ENCODE measurements around the gene LAMA5. TPM values are rescaled to one million over a fixed set of nuclear protein-coding genes. Genes with fewer than 3 reads are reported as not detected.

Gene LAMA5
- total RNA-seq, 4 donors from 2014 or later: 93.9 to 179 (median 117) TPM

DNA sequence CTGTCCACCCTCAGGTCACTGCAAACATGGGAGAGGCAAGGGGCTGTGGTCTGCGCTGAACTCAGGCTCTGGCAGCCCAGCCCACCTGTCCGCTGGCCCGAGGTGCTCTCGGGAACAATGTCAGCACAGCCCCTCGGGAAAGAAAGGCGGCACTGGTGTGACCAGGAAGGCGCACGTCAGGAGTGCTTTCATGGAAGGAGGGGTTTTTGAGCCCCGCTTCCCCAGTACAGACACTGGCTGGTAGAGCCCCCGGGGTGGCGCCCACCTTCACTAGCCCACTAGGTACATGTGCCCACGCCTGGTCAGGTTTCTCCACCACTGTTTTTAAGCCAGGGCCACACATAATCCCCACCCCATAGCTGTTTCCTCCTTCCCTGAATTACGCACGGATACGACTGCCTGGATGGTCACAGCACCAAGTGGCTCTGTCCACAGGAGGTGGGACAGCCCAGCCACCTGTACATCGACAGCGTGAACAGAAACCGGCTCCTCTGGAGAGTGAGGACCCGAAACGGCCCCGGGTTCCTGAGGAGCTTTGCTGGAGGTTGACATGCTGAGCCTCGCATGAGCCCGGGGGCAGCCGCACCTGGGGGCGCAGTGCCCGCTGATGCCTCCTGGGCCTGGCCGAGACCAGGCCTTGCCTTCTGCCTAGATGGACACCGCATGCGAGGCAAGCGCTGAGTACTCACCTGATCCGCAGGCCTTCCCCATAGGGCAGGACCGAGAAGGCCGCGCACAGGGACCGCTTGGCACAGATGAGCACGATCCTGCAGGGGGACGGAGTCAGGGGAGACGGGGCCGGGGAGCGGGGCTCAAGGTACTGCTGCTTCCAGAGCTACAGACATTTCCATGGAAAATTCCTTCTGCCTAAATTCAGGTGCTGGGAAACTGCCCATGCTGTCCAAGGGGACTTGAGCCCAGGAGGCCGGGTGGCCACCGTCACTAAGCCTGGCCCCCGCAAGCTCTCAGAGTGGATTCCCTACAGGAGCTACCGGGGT, 27.4 kb upstream of the LAMA5 start:
- peaks cover 2 to 7% of the 10 kb centered on the region in 2 donors for H3K36me3 ChIP-seq
- no peaks in the 10 kb centered on the region for H3K9me3 ChIP-seq
- H3K27me3 ChIP-seq: no peaks in the 10 kb centered on the region
- TF ChIP-seq POLR2A (IDR thresholded peaks at IDR 0.05): no peak
- TF ChIP-seq, protein P1, sequence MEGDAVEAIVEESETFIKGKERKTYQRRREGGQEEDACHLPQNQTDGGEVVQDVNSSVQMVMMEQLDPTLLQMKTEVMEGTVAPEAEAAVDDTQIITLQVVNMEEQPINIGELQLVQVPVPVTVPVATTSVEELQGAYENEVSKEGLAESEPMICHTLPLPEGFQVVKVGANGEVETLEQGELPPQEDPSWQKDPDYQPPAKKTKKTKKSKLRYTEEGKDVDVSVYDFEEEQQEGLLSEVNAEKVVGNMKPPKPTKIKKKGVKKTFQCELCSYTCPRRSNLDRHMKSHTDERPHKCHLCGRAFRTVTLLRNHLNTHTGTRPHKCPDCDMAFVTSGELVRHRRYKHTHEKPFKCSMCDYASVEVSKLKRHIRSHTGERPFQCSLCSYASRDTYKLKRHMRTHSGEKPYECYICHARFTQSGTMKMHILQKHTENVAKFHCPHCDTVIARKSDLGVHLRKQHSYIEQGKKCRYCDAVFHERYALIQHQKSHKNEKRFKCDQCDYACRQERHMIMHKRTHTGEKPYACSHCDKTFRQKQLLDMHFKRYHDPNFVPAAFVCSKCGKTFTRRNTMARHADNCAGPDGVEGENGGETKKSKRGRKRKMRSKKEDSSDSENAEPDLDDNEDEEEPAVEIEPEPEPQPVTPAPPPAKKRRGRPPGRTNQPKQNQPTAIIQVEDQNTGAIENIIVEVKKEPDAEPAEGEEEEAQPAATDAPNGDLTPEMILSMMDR (IDR thresholded peaks at IDR 0.05): no peak
- H3K4me1 ChIP-seq: no peaks in the 10 kb centered on the region
- H3K27ac ChIP-seq: no peak overlapping the region
- no peak overlapping the region for H3K4me3 ChIP-seq (replicated peaks in 1 of 3)
- intact Hi-C loops (cut with DNase I): loop anchor here (10.0 kb wide), 1 partner anchor 250 kb away; the partner anchor contains the start of genes PSMA7 and SS18L1
- WGBS, 2 donors: 93 to 95% methylated on average over 14 to 35 of the region's 44 CpGs
- no peak for DNase-seq

DNA sequence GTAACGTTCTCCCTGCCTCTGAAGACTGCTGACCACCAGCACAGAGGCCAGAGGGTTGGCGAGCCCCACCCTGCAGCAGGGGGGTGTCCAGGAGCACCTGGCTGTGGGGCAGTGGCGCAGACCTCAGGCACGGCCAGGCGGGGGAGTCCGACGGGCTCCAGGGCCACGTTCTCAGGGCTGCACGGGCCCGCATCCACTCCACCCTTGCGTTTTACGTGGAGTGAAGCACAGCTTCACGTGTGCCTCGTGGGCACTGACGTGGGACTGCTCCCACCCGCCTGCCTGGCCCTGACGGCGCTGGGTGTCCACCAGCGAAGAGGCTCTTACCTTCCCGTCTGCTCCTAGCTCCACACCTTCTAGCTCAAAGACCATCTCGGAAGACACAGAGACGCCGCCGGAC, 26.7 kb upstream of the LAMA5 start:
- Histone ChIP-seq H3K9me3 (no peaks in the 10 kb centered on the region), H3K4me1 (no peaks in the 10 kb centered on the region), H3K27me3 (no peaks in the 10 kb centered on the region), H3K4me3 (replicated peaks in 1 of 3) (no peak overlapping the region), H3K36me3 (peaks cover 7% of the 10 kb centered on the region in 2 donors), H3K27ac (no peak overlapping the region)
- 90 to 94% methylated on average over 10 to 21 of the region's 24 CpGs for WGBS, 2 donors
- DNase-seq: no peak
- intact Hi-C loops (cut with DNase I): loop anchor here (10.0 kb wide), 1 partner anchor 249 kb away; the partner anchor contains the start of genes PSMA7 and SS18L1
- TF ChIP-seq, protein P1 (IDR thresholded peaks at IDR 0.05): no peak
- no peak for TF ChIP-seq POLR2A (IDR thresholded peaks at IDR 0.05)

DNA sequence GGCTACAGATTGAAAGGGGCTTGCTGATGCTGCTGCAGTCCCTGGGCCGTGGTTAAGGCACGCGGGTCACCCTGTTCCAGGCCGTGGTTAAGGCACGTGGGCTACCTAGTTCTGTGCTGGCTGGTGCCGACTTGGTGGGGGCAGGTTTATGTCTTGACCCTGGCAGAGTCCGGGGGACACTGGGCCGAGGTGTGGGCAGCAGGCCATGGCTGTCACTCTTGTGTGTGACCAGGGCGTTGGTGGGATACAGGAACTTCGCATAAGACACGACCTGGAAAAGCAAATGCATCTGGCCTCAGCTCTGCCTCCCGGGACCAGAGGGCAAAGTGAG, 26.2 kb upstream of the LAMA5 start:
- no peaks in the 10 kb centered on the region for H3K4me1 ChIP-seq
- H3K27ac ChIP-seq: no peak overlapping the region
- TF ChIP-seq POLR2A (IDR thresholded peaks at IDR 0.05): no peak
- TF ChIP-seq, protein P1 (IDR thresholded peaks at IDR 0.05): no peak
- H3K9me3 ChIP-seq: no peaks in the 10 kb centered on the region
- peaks cover 7 to 10% of the 10 kb centered on the region in 2 donors for H3K36me3 ChIP-seq
- DNase-seq: no peak
- H3K4me3 ChIP-seq (replicated peaks in 1 of 3): no peak overlapping the region
- WGBS, 2 donors: 88 to 92% methylated on average over 12 of the region's 12 CpGs
- H3K27me3 ChIP-seq: no peaks in the 10 kb centered on the region
- intact Hi-C loops (cut with DNase I): loop anchor here (10.0 kb wide), 1 partner anchor 248 kb away; the partner anchor contains the start of genes PSMA7 and SS18L1

DNA sequence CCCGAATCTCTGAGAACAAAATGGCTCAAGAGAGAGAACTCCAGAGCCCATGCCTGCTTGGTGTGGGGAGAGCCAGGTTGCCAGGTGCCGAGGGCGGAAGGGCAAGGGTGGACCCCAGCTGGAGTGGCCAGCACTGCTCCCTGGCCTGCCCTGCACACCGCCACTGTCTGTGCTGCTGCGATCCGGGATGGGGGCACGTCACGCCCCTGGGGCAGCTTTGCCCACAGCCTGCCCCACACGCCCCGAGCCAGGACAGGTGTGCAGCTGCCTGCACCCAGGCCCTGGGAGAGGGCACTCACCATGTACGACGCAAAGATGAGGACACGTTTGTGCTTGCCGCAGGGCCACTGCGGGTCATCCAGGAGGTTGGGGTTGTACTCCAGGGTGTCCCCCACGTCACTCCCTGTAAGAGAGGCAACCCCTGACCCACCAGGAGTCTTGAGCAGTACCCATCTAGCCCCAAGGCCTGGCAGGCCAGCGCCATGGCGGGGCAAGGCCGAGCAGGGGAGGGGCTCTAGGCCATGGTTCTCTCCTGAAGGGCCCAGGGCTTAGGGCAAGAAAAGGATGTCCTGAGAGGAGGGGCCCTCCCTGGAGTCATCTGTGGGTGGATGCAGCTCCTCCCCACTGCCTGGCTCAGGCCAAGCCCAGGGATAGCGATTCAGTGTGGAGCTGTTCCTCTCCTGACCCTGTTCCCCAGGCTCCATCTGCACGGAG, 25.7 kb upstream of the LAMA5 start:
- DNase-seq: no peak
- Histone ChIP-seq H3K36me3 (peaks cover 7 to 10% of the 10 kb centered on the region in 2 donors), H3K27ac (no peak overlapping the region), H3K27me3 (no peaks in the 10 kb centered on the region), H3K9me3 (no peaks in the 10 kb centered on the region), H3K4me3 (replicated peaks in 1 of 3) (no peak overlapping the region), H3K4me1 (peaks cover 4 to 5% of the 10 kb centered on the region in 2 donors)
- TF ChIP-seq, protein P1 (IDR thresholded peaks at IDR 0.05): no peak
- no peak for TF ChIP-seq POLR2A (IDR thresholded peaks at IDR 0.05)
- intact Hi-C loops (cut with DNase I): loop anchor here (10.0 kb wide), 1 partner anchor 248 kb away; the partner anchor contains the start of genes PSMA7 and SS18L1
- WGBS, 2 donors: 77 to 89% methylated on average over 7 to 14 of the region's 21 CpGs

Measured in thyroid gland (tissue), 4 donors.